PC-3 (cell line): ENCODE data around the gene RIPPLY2.

Source experiments
- CTCF ChIP-seq: fragments of 300-600 bp; sonication (generic); conservative IDR thresholded peaks from 2 replicates; pipeline ENCODE4 v1.5.1; 2017; ENCODE audit warnings: antibody characterized with exemption, low read depth, mild to moderate bottlenecking, low read length
- EZH2 ChIP-seq: fragments of 300-600 bp; sonication (generic); IDR thresholded peaks from one replicate; pipeline ENCODE4 v1.6.1; 2017; ENCODE audit warnings: antibody characterized with exemption, mild to moderate bottlenecking, low read length; ENCODE audit not compliant: unreplicated experiment
- EZH2phosphoT487 ChIP-seq: fragments of 300-600 bp; sonication (generic); IDR thresholded peaks from 2 replicates; pipeline ENCODE4 v1.6.1; 2018; ENCODE audit warnings: mild to moderate bottlenecking, antibody characterized with exemption, low read length, borderline replicate concordance

GRCh38 chr6:83867043-83867442, 13.9 kb downstream of the RIPPLY2 start:
- no peak for TF ChIP-seq EZH2phosphoT487
- no peak for TF ChIP-seq CTCF
- TF ChIP-seq EZH2 = no peak
